ENCODE data around the gene SAMD4A. TPM values are rescaled to one million over a fixed set of nuclear protein-coding genes. Genes with fewer than 3 reads are reported as not detected.
"Not testable (repeated sequence)": the region's sequence is repeated elsewhere in the genome, so short reads cannot be mapped to it uniquely, and the experiment has no call there.

The SAMD4A gene
- total RNA-seq, 1 donor from 2014 or later = 25.9 TPM

- peak; percentile 22 for DNase-seq (ENCODE audit: low spot score)
These were observed 223.0 kb downstream of the SAMD4A start for GRCh38 chr14:54789781-54790480.

GRCh38 chr14:54791001-54791400 lies 224.1 kb downstream of the SAMD4A start:
- peak; percentile 57 for ATAC-seq
- peak; percentile 10 for DNase-seq (ENCODE audit: low spot score)

More at GRCh38 chr14:54789781-54790480, 223.0 kb downstream of the SAMD4A start:
- ATAC-seq = no peak

GRCh38 chr14:54792288-54792687 lies 225.4 kb downstream of the SAMD4A start:
- DNase-seq (ENCODE audit: low spot score) = peak; percentile 26
- no peak for ATAC-seq

- DNase-seq (ENCODE audit: low spot score) = no peak
- no peak for ATAC-seq
These were observed 227.2 kb downstream of the SAMD4A start for GRCh38 chr14:54794159-54794558.

DNA sequence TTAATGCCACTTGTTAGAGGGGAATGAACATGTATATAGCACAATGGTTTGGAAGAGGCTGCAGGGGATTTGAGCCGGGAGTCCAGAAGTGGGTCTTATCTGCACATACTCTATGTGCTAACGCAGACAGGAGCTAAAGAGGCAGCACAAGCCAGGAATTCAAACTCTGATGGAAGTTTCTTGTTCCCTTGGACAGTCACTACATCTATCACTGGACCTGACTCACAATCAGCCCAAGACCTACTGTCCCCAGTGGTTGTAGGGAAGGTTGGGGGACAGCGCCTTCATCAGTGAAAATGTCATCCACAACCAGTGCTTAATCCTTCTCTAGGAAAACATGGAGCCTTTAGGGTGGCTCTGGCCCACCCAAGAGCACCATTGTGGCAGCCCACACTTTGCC lies 227.9 kb downstream of the SAMD4A start:
- no peak for ATAC-seq
- DNase-seq (ENCODE audit: low spot score) = peak; percentile 10

DNA sequence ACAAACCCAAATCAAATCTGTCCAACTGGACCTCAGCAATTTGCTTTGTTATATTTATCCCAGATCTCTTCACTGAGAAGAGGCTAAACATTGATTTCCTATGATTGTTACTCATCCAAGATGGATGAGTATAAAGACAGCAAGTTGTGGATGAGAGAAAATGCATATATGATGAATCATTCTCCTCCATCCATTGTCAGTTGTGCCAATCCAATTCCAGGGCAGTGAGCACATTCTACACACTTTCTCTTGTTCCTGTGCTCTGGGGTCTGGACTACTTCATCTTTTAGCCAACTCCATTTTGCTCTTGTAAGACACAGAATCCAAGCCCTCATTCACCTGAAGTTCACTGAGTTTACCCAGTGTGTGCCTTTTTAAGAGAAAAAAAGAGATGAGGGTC lies 230.0 kb downstream of the SAMD4A start:
- DNase-seq (ENCODE audit: low spot score) = no peak
- no peak for ATAC-seq

- ATAC-seq (no peak), DNase-seq (ENCODE audit: low spot score) (peak; percentile 32)
These were observed 230.6 kb downstream of the SAMD4A start for GRCh38 chr14:54797556-54797955.

DNA sequence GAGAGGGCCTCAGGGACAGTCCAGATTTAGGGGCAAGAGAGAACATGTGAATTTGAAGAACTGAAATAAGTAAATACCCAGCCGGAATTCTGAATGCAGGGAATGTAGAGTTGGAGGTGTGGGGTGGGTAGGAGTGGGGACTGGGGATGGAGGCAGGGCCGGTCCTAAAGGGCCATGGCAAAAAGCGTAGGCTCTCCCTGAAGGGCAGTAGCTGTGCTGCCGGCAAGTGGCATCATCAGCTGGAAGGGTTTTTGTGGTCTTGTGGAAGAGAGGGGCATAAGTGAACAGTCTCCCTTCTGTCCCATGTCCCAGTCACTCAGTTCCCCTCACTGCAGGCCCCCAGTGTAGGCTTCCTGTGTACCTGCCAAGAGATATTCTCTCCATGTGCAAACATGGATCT lies 231.1 kb downstream of the SAMD4A start:
- ATAC-seq = no peak

GRCh38 chr14:54798465-54799124 lies 231.7 kb downstream of the SAMD4A start:
- DNase-seq (ENCODE audit: low spot score) (peak; percentile 8), ATAC-seq (no peak)

More for the DNA sequence above, 231.1 kb downstream of the SAMD4A start:
- DNase-seq (ENCODE audit: low spot score) = peak; percentile 5

DNA sequence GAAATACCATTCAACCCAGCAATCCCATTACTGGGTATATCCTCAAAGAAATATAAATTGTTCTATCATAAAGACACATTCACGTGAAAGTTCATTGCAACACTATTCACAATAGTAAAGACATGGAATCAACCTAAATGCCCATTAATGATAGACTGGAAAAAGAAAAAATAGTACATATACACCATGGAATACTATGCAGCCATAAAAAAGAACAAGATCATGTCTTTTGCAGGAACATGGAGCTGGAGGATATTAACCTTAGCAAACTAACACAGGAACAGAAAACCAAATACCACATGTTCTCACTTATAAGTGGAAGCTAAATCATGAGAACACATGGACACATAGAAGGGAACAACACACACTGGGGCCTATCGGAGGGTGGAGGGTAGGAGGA lies 234.6 kb downstream of the SAMD4A start:
- not testable (repeated sequence) for ATAC-seq; DNase-seq (ENCODE audit: low spot score)

GRCh38 chr14:54803396-54803795 lies 236.5 kb downstream of the SAMD4A start:
- no peak for ATAC-seq
- DNase-seq (ENCODE audit: low spot score) = no peak

DNA sequence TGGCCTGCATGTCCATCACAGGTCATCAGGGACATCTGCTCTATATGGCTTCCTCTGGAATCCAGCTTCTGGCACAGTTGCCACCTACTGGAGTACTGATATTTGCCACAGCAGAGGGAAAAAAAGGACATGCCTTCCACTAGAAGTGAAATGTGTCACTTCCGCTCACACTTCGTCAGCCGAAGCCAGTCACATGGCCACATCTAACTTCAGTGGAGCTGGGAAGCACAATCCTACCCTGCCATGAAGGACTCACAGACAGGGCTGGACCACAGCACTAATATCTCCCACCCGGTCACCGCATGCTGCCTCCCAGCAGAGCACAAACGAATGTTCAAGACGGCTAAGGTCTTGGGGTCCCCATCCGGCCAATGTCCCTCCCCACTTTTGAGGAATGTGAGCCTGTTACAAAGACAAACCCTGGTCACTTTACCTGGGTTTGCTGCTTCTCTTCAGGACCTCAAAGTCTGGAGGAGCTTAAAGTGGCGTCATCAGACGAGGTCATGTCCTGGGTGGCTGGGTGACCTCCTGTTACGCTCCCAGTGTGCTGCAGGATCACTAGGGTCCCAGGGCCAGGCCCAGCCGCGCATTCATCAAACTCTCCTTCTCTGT lies 237.1 kb downstream of the SAMD4A start:
- DNase-seq (ENCODE audit: low spot score) (no peak), ATAC-seq (no peak)

- DNase-seq (ENCODE audit: low spot score) (no peak), ATAC-seq (no peak)
These were observed 237.7 kb downstream of the SAMD4A start for GRCh38 chr14:54804538-54805041.

- DNase-seq (ENCODE audit: low spot score) = no peak
These were observed 238.1 kb downstream of the SAMD4A start for GRCh38 chr14:54805070-54805444.

DNA sequence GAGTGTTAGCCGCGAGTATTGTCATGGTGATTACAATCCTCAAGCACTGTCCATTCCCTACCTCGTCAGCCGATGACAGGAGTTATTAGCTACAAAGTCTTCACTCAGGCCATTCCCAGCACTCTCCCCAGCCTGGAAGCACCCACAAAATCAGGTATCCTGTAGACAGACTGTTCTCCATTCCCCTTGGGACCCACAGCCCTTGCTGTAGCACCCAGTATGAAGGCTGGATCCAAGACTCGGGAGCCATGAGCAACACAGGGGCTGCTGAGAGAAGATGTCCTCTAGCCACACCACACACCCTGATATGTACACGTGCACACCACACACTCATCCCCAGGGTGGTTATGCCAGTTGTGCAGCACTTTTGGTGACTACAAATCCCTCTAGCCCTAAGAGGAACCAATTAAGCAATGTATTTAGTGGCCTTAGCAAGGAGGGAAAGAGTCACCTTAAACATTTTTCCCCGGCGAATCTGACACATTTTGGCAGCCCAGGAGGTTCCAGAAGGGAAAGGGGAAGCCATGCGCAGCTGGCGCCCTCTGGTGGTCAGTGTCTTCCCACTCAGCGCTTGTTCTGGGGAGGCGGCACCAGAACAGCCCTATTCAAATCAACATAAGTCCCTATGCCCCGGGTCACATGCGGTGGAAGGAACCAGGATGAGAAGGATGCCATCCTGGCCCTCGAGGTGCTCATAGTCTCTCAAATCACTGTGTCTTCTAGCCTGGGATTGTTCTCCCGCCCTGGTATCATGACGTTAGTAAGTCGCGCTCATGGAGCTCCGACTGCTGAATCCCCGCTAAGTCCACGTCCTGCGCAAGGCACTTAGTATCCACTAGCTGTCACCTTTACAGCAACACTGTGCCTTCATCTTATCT lies 238.8 kb downstream of the SAMD4A start:
- ATAC-seq (peak; percentile 99), DNase-seq (ENCODE audit: low spot score) (peak; percentile 87)

More at GRCh38 chr14:54805070-54805444, 238.1 kb downstream of the SAMD4A start:
- ATAC-seq = no peak

GRCh38 chr14:54806616-54807015 lies 239.7 kb downstream of the SAMD4A start:
- DNase-seq (ENCODE audit: low spot score) (no peak), ATAC-seq (no peak)

DNA sequence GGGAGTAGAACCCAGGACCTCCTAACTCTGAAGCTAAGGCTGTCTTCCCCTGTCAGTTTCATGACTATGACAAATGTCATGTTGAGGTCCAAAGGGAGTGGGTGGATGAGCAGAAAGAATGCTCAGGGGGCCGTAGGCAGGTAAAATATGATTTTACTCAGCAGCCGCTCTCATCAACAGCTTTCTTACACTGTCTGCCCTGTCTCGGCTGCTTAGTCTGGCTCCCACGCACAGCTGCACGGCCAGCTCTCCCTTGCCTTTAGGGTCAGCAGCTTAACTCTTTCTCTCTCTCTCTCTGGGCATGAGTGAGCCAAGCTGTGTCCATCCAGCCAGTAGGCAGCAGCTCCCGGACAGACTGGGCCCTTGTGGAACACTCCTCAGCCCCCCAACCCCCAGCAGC lies 240.5 kb downstream of the SAMD4A start:
- DNase-seq (ENCODE audit: low spot score) (no peak), ATAC-seq (no peak)

DNA sequence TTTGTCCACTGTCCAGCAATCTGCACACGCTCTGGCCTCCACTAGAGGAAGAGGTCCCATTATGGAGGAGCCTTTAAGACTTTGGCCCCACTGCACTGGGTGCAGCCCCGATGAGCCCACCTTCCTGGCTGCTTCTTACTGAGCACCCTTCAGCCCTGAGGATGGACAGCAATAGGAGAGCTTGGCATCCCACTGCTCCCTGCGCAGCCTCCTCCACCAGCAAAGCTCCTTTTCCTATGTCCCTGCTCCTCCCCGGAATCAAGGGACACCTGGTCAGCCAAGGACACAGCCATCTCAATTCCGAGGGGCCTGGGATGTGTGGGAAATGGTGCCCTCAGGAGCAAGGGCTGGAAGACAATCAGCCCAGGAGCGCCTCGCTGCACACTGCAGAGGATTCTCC lies 241.0 kb downstream of the SAMD4A start:
- no peak for ATAC-seq
- DNase-seq (ENCODE audit: low spot score) = no peak

GRCh38 chr14:54808326-54809161 lies 241.6 kb downstream of the SAMD4A start:
- DNase-seq (ENCODE audit: low spot score) (no peak), ATAC-seq (no peak)

DNA sequence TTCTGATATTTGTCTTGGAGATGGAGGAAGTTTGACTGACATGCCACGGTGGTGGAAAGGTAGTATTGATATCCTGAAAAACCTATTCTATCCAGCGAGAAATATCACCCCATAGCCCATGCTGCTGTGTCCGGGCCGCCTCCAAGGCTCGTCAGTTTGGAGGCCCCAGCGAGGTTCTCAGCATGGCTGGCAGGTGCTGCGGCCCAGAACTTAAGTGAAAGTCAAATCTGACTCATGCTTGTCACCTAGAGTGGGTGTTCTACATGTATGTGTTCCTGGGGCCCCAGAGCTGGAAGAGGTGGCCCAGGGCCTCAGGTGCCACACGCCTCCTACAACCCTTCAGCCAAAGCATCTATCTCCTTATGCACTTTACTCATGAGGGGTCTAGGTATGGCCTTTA lies 242.8 kb downstream of the SAMD4A start:
- DNase-seq (ENCODE audit: low spot score) (no peak), ATAC-seq (no peak)

Data from left lobe of liver (tissue), 2 donors.